ENCODE results near the gene SPRR5.

DNA sequence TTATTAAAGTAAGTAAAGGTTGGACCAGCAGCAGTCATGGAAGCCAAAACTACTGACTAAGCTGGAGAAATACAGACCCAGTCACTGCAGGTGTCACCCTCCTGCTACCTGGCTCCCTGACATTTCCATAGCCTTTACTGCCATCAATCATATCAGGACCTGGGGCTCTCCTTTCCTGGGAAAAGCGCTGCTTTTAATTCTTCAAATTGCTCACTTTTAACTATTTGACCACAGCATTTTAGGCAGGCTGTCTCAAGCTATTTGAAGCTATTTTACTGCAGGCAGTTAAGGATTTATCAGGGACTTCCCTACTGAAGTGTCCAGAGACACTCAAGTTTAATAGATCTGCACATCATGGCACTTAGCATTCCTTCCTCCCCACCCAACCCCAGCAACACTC lies 34.5 kb upstream of the SPRR5 start:
- TF ChIP-seq, protein P1, sequence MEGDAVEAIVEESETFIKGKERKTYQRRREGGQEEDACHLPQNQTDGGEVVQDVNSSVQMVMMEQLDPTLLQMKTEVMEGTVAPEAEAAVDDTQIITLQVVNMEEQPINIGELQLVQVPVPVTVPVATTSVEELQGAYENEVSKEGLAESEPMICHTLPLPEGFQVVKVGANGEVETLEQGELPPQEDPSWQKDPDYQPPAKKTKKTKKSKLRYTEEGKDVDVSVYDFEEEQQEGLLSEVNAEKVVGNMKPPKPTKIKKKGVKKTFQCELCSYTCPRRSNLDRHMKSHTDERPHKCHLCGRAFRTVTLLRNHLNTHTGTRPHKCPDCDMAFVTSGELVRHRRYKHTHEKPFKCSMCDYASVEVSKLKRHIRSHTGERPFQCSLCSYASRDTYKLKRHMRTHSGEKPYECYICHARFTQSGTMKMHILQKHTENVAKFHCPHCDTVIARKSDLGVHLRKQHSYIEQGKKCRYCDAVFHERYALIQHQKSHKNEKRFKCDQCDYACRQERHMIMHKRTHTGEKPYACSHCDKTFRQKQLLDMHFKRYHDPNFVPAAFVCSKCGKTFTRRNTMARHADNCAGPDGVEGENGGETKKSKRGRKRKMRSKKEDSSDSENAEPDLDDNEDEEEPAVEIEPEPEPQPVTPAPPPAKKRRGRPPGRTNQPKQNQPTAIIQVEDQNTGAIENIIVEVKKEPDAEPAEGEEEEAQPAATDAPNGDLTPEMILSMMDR (IDR thresholded peaks at IDR 0.05) = no peak
- TF ChIP-seq POLR2A (IDR thresholded peaks at IDR 0.05) = no peak

Data from heart left ventricle (tissue), 13 donors.